K562 (cell line): Measurements from ENCODE around the gene KIF26B. TPM values are rescaled to one million over a fixed set of nuclear protein-coding genes. Genes with fewer than 3 reads are reported as not detected.

Experiments
- ATAC-seq: fragments of 200-7000 bp; cut with Tn5 transposase; 3 replicates; pipeline ENCODE4 v1.9.1; 2020; ENCODE audit warnings: moderate library complexity
- BruUV-seq: library from RNA; stranded (reverse); fragments of 400-500 nt; replicated peaks from 2 replicates; lab custom pipeline; 2021; lab: Mats Ljungman, UMichigan
- CTCF ChIA-PET: fragments of 300-600 bp; formaldehyde crosslinking; extraction: SDS; loops from one replicate; lab custom pipeline; 2021; ENCODE audit warnings: low intra/inter-chr PET ratio; lab: Yijun Ruan, JAX
- POLR2A ChIA-PET: fragments of 300-600, 350-650 bp; sonication (Branson Sonifier 250); formaldehyde crosslinking; extraction: SDS; loops from one replicate; lab custom pipeline; 2021; ENCODE audit warnings: antibody characterized with exemption, inconsistent platforms; lab: Yijun Ruan, JAX
- DNase-seq, 4 experiments: peaks; one replicate each; pipeline versions ENCODE4 v3.0.0 to v3.0.0-alpha.2; 2011 to 2018; ENCODE audit warnings: low spot score in 3 of 4, mixed read lengths in 3 of 4; ENCODE audit errors: extremely low read depth in 1 of 4
- FAIRE-seq: peaks from 2 replicates; lab custom pipeline; 2011; peaks lifted over from hg19 to GRCh38; lab: Jason Lieb, UNC
- H2AFZ ChIP-seq: 2 replicates; pipeline ENCODE4 v1.6.0; 2011; ENCODE audit warnings: low read depth, low read length, control low read depth, inconsistent platforms
- H3K27ac ChIP-seq: fragments of 200-600 bp; 3 replicates; pipeline ENCODE4 v1.8.0; 2011; ENCODE audit warnings: low read depth, mild to moderate bottlenecking, control low read depth, inconsistent platforms, low read length, moderate library complexity, mixed read lengths; ENCODE audit errors: extremely low read depth
- H3K27me3 ChIP-seq, 2 experiments: fragments of 300-600 bp in 1 of 2; 2 replicates in 1 of 2; 3 replicates in 1 of 2; pipeline versions ENCODE4 v1.6.0 to v1.8.0; 2011; ENCODE audit warnings: inconsistent platforms in 2 of 2, low read length in 2 of 2, mild to moderate bottlenecking in 1 of 2, mixed read lengths in 1 of 2, moderate library complexity in 1 of 2; ENCODE audit not compliant: control insufficient read depth in 2 of 2, insufficient read depth in 2 of 2
- H3K36me3 ChIP-seq: fragments of 300-600 bp; 3 replicates; pipeline ENCODE4 v1.8.0; 2011; ENCODE audit warnings: mild to moderate bottlenecking, low read length, inconsistent platforms; ENCODE audit not compliant: control insufficient read depth, insufficient read depth
- H3K4me1 ChIP-seq, 2 experiments: fragments of 200-600 bp in 1 of 2; replicated peaks in 1 of 2; 2 replicates in 1 of 2; 3 replicates in 1 of 2; pipeline versions ENCODE4 v1.5.1 to v1.8.0; 2011; ENCODE audit warnings: inconsistent platforms in 2 of 2, low read length in 2 of 2, mild to moderate bottlenecking in 1 of 2, mixed read lengths in 1 of 2, moderate library complexity in 1 of 2; ENCODE audit not compliant: control insufficient read depth in 2 of 2, insufficient read depth in 2 of 2
- H3K4me2 ChIP-seq: 2 replicates; pipeline ENCODE4 v1.6.1; 2011; ENCODE audit warnings: low read length, control low read depth, inconsistent platforms, mixed read lengths; ENCODE audit not compliant: insufficient read depth
- H3K4me3 ChIP-seq: fragments of 200-600 bp; sonication (generic), shearing (Covaris generic); 2 replicates; pipeline ENCODE4 v1.5.1; 2016; ENCODE audit warnings: control low read depth, inconsistent platforms
- H3K79me2 ChIP-seq: fragments of 200-600 bp; 3 replicates; pipeline ENCODE4 v1.8.0; 2011; ENCODE audit warnings: low read length, inconsistent platforms; ENCODE audit not compliant: control insufficient read depth, insufficient read depth
- H3K9ac ChIP-seq, 2 experiments: 2 replicates each; pipeline versions ENCODE4 v1.6.0 to v1.6.1; 2011; ENCODE audit warnings: low read depth in 2 of 2, low read length in 2 of 2, control low read depth in 1 of 2, inconsistent platforms in 1 of 2, mild to moderate bottlenecking in 1 of 2, mixed read lengths in 1 of 2; ENCODE audit not compliant: insufficient read depth in 1 of 2
- H3K9me1 ChIP-seq: one replicate; pipeline ENCODE4 v1.6.0; 2011; ENCODE audit warnings: inconsistent platforms, mild to moderate bottlenecking, low read length, moderate library complexity; ENCODE audit not compliant: control insufficient read depth, insufficient read depth
- H3K9me3 ChIP-seq: replicated peaks from 2 replicates; pipeline ENCODE4 v1.5.1; 2011; ENCODE audit warnings: low read depth, low read length, inconsistent platforms; ENCODE audit not compliant: control insufficient read depth, insufficient read depth
- H4K20me1 ChIP-seq: replicated peaks from 2 replicates; pipeline ENCODE4 v1.6.1; 2011; ENCODE audit warnings: low read length, inconsistent platforms, mixed read lengths; ENCODE audit not compliant: control insufficient read depth, insufficient read depth
- ARHGAP35 ChIP-seq: fragments of 450-650 bp; IDR thresholded peaks from 2 replicates; pipeline ENCODE4 v1.6.1; 2018; ENCODE audit not compliant: partially characterized antibody
- CTBP1 ChIP-seq: fragments of 450-650 bp; IDR thresholded peaks from 2 replicates; pipeline ENCODE4 v1.6.1; 2016; ENCODE audit warnings: borderline replicate concordance
- ETS2 ChIP-seq: IDR thresholded peaks from 2 replicates; pipeline ENCODE4 v1.6.1; 2016; ENCODE audit warnings: borderline replicate concordance, missing genetic modification characterization, mild to moderate bottlenecking, moderate library complexity, missing compliant biosample characterization; ENCODE audit not compliant: poor library complexity, severe bottlenecking
- FIP1L1 ChIP-seq: fragments of 200-400 bp; formaldehyde crosslinking; IDR thresholded peaks from 2 replicates; pipeline ENCODE4 v1.6.1; 2018; ENCODE audit warnings: mild to moderate bottlenecking, low read depth, low read length; ENCODE audit not compliant: poor library complexity, severe bottlenecking
- KLF6 ChIP-seq: fragments of 250-450 bp; sonication (Bioruptor Pico); IDR thresholded peaks from 2 replicates; pipeline ENCODE4 v1.4.0; 2020; ENCODE audit warnings: mild to moderate bottlenecking, moderate library complexity, borderline replicate concordance
- NCOA2 ChIP-seq, 2 experiments: fragments of 450-650 bp; IDR thresholded peaks; 2 replicates each; pipeline ENCODE4 v1.6.1; 2018; ENCODE audit warnings: mild to moderate bottlenecking in 2 of 2, moderate library complexity in 1 of 2; ENCODE audit not compliant: partially characterized antibody in 2 of 2
- POLR2A ChIP-seq: fragments of 450-650 bp; conservative IDR thresholded peaks from 2 replicates; pipeline ENCODE4 v1.6.1; 2016
- ZNF165 ChIP-seq: fragments of 250-450 bp; sonication (Bioruptor Pico); IDR thresholded peaks from 2 replicates; pipeline ENCODE4 v1.4.0; 2020; ENCODE audit warnings: borderline replicate concordance
- WGBS: fragments of 100-300 bp; shearing (Covaris generic); methylation state at CpG from one replicate; pipeline ENCODE4 v1.1.6; 2016; ENCODE audit warnings: low coverage, mixed read lengths; ENCODE audit not compliant: insufficient coverage; ENCODE audit errors: missing lambda C conversion rate; 5-methylcytosine and 5-hydroxymethylcytosine counted together
- in situ Hi-C: fragments of 300-500 bp; cut with MboI; formaldehyde crosslinking; loops from 4 replicates; pipeline ENCODE4 v1.15.0; 2018; ENCODE audit warnings: inconsistent platforms, mixed read lengths
- intact Hi-C: fragments of 100-400 bp; cut with micrococcal nuclease; formaldehyde crosslinking; loops from 2 replicates; pipeline ENCODE4 v1.14.2; 2022
- polyA plus RNA-seq, 8 experiments: library from polyadenylated mRNA; depleted of rRNA in 4 of 8; stranded (reverse) in 5 of 8; unstranded in 3 of 8; fragments of >200 nt; fragmentation: Nextera tagmentation in 2 of 8; fragmentation: Illumina TruSeq in 1 of 8; extraction: Ambion mirVana in 2 of 8; extraction: Trizol in 1 of 8; gene quantifications; 2 replicates each; pipeline versions ENCODE4 v1.2.1 to v1.2.3, GENCODE V29; 2011 to 2014; ENCODE audit warnings: inconsistent platforms in 1 of 8, missing spikeins in 1 of 8
- total RNA-seq, 7 experiments: library from RNA; depleted of rRNA in 6 of 7; stranded (reverse); fragments of >200 nt in 6 of 7; fragmentation: Illumina TruSeq in 2 of 7; extraction: Trizol in 2 of 7; gene quantifications; 2 replicates each; pipeline versions ENCODE4 v1.2.1 to v1.2.3, GENCODE V29; 2011 to 2021; ENCODE audit warnings: low replicate concordance in 1 of 7
- TF ChIP-seq, protein P1 (sequence below): fragments of 250-450 bp; sonication (Bioruptor Pico); IDR thresholded peaks from 2 replicates; pipeline ENCODE4 v1.8.0; 2022; ENCODE audit warnings: moderate library complexity, mild to moderate bottlenecking, inconsistent platforms
- TF ChIP-seq, protein P2 (sequence below): sonication (generic); formaldehyde crosslinking; IDR thresholded peaks from 2 replicates; pipeline ENCODE4 v1.5.0; 2020; ENCODE audit warnings: missing genetic modification reagents

KIF26B gene
- total and polyA plus RNA-seq, 9 of the 15 experiments (the other 6 are each of a cell fraction or from before 2014, with no cell fraction given), result 0.02 to 0.08 (median 0.03) TPM; not detected in 6

DNA sequence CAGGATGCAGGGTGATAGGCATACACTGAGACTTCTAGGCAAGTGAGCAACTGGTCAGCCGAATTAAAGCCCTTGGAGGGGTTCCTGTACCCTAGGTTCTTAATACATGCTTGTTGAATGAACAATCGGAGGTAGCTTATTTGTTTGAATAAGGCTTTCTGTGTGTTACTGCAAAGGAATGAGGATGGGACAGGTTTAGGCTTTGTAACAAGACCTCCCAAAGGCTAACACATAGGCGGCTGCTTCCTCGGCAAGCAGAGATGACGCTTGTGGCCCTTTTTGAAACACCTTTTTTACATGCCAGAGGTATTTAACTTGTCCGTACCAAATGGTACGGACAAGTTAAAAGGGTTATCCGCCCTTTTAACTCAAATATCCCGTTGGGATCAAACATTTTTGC, 511.6 kb downstream of the KIF26B start:
- Histone ChIP-seq H3K79me2 (no peaks in the 10 kb centered on the region), H3K27me3 (peaks cover 26 to 28% of the 10 kb centered on the region in 2 experiments), H3K9me1 (no peaks in the 10 kb centered on the region), H3K4me2 (no peak overlapping the region), H3K9ac (no peak overlapping the region), H3K36me3 (no peaks in the 10 kb centered on the region), H3K9me3 (no peaks in the 10 kb centered on the region), H2AFZ (no peak overlapping the region), H4K20me1 (no peaks in the 10 kb centered on the region), H3K27ac (no peak overlapping the region), H3K4me3 (no peak overlapping the region), H3K4me1 (no peaks in the 10 kb centered on the region)
- intact Hi-C loops (no loop called here), in situ Hi-C loops (no loop called here)
- TF ChIP-seq, protein P1, sequence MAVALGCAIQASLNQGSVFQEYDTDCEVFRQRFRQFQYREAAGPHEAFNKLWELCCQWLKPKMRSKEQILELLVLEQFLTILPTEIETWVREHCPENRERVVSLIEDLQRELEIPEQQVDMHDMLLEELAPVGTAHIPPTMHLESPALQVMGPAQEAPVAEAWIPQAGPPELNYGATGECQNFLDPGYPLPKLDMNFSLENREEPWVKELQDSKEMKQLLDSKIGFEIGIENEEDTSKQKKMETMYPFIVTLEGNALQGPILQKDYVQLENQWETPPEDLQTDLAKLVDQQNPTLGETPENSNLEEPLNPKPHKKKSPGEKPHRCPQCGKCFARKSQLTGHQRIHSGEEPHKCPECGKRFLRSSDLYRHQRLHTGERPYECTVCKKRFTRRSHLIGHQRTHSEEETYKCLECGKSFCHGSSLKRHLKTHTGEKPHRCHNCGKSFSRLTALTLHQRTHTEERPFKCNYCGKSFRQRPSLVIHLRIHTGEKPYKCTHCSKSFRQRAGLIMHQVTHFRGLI (CRISPR knock-in tag), result no peak
- TF ChIP-seq KLF6 (CRISPR knock-in tag) (no peak), ZNF165 (CRISPR knock-in tag) (no peak), FIP1L1 (no peak), NCOA2 (IDR thresholded peaks at IDR 0.05; ENCODE audit: partially characterized antibody in 2 of 2) (no peak), ETS2 (tag) (no peak), POLR2A (no peak), ARHGAP35 (no peak), CTBP1 (no peak)
- TF ChIP-seq, protein P2, sequence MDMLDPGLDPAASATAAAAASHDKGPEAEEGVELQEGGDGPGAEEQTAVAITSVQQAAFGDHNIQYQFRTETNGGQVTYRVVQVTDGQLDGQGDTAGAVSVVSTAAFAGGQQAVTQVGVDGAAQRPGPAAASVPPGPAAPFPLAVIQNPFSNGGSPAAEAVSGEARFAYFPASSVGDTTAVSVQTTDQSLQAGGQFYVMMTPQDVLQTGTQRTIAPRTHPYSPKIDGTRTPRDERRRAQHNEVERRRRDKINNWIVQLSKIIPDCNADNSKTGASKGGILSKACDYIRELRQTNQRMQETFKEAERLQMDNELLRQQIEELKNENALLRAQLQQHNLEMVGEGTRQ (CRISPR knock-in tag), result no peak
- no TSS peak for BruUV-seq
- FAIRE-seq (no peak), ATAC-seq (no peak), DNase-seq (no peak)
- ChIA-PET CTCF (no interaction called here), POLR2A (interaction anchor here (0.6 kb wide), 1 partner anchor 552 kb away, joined by 3 read pairs; no protein-coding TSS in a partner anchor)
- 5% methylated on average over 9 of the region's 9 CpGs for WGBS
